B cell (primary cell): ENCODE results near the gene FBLN2. TPM values are rescaled to one million over a fixed set of nuclear protein-coding genes. Genes with fewer than 3 reads are reported as not detected.

ENCODE experiments used
- ATAC-seq: fragments of 200-7000 bp; cut with Tn5 transposase; one replicate; pipeline ENCODE4 v1.10.0; 2021; ENCODE audit warnings: low read depth, mild to moderate bottlenecking, moderate number of reproducible peaks, moderate library complexity
- CTCF ChIA-PET: fragments of 350-600 bp; sonication (Branson Sonifier 250); formaldehyde crosslinking; loops from one replicate; lab custom pipeline; 2021; ENCODE audit warnings: antibody characterized with exemption, inconsistent platforms; lab: Charles Lee
- POLR2A ChIA-PET: fragments of 350-600 bp; sonication (Branson Sonifier 250); formaldehyde crosslinking; loops from one replicate; lab custom pipeline; 2021; ENCODE audit warnings: antibody characterized with exemption; lab: Charles Lee
- DNase-seq: peaks from one replicate; pipeline ENCODE4 v3.0.0; 2013
- H2AFZ ChIP-seq: 2 replicates; pipeline ENCODE4 v1.6.1; 2012; ENCODE audit warnings: mild to moderate bottlenecking, low read depth, low read length; ENCODE audit not compliant: insufficient read depth, poor library complexity, severe bottlenecking
- H3K27ac ChIP-seq, 2 donors: 1 replicate in 1 of 2; 2 replicates in 1 of 2; pipeline ENCODE4 v1.5.1; 2012 to 2013; ENCODE audit warnings: low read length in 2 of 2, mild to moderate bottlenecking in 2 of 2, moderate library complexity in 1 of 2
- H3K27me3 ChIP-seq, 4 experiments: fragments of 200-600 bp in 1 of 4; sonication (generic) in 1 of 4; replicated peaks in 1 of 4; 1 replicate in 2 of 4; 2 replicates in 2 of 4; pipeline versions ENCODE4 v1.6.1 to v1.7.0; 2013 to 2016; ENCODE audit warnings: low read length in 3 of 4, mild to moderate bottlenecking in 2 of 4, mixed read lengths in 1 of 4, moderate library complexity in 1 of 4; ENCODE audit not compliant: insufficient read depth in 4 of 4, control insufficient read depth in 3 of 4; ENCODE audit errors: control extremely low read depth in 1 of 4
- H3K36me3 ChIP-seq, 2 experiments: replicated peaks in 1 of 2; 1 replicate in 1 of 2; 2 replicates in 1 of 2; pipeline versions ENCODE4 v1.6.1 to v1.7.1; 2013; ENCODE audit warnings: low read length in 1 of 2; ENCODE audit not compliant: insufficient read depth in 2 of 2, control insufficient read depth in 1 of 2; ENCODE audit errors: control extremely low read depth in 1 of 2, extremely low read depth in 1 of 2
- H3K4me1 ChIP-seq, 2 donors: fragments of 200-600 bp in 1 of 2; sonication (generic) in 1 of 2; 1 replicate in 1 of 2; 2 replicates in 1 of 2; pipeline versions ENCODE4 v1.5.1 to v1.6.1; 2013 to 2017; ENCODE audit warnings: low read length in 2 of 2; ENCODE audit not compliant: control insufficient read depth in 2 of 2, insufficient read depth in 2 of 2
- H3K4me2 ChIP-seq: replicated peaks from 2 replicates; pipeline ENCODE3; 2012; ENCODE audit warnings: mild to moderate bottlenecking, low read depth, low read length; ENCODE audit not compliant: poor library complexity, severe bottlenecking
- H3K4me3 ChIP-seq, 5 experiments: fragments of 200-600 bp in 1 of 5; sonication (generic) in 1 of 5; 1 replicate in 3 of 5; 2 replicates in 2 of 5; pipeline versions ENCODE4 v1.5.1 to v1.7.0; 2011 to 2016; ENCODE audit warnings: low read length in 4 of 5, mild to moderate bottlenecking in 4 of 5, low read depth in 2 of 5, control low read depth in 1 of 5, moderate library complexity in 1 of 5; ENCODE audit not compliant: insufficient read depth in 1 of 5; ENCODE audit errors: control extremely low read depth in 1 of 5, extremely low read depth in 1 of 5
- H3K79me2 ChIP-seq: fragments of 200-600 bp; sonication (generic); one replicate; pipeline ENCODE4 v1.6.0; 2016; ENCODE audit warnings: low read length; ENCODE audit not compliant: control insufficient read depth, insufficient read depth
- H3K9ac ChIP-seq: fragments of 200-600 bp; sonication (generic); 2 replicates; pipeline ENCODE4 v1.6.1; 2017; ENCODE audit warnings: mild to moderate bottlenecking, low read length, moderate library complexity
- H3K9me3 ChIP-seq, 3 donors: one replicate each; pipeline versions ENCODE4 v1.6.1 to v1.7.1; 2013; ENCODE audit warnings: low read length in 2 of 3; ENCODE audit not compliant: control insufficient read depth in 2 of 3, insufficient read depth in 1 of 3; ENCODE audit errors: control extremely low read depth in 1 of 3
- H4K20me1 ChIP-seq: 2 replicates; pipeline ENCODE4 v1.6.0; 2012; ENCODE audit warnings: mild to moderate bottlenecking, low read length; ENCODE audit not compliant: insufficient read depth, control insufficient read depth, poor library complexity, severe bottlenecking
- H3K27ac Mint-ChIP-seq: one replicate; pipeline ENCODE4 v1.8.0; 2021; ENCODE audit warnings: mixed read lengths
- H3K27me3 Mint-ChIP-seq: one replicate; pipeline ENCODE4 v1.8.0; 2021; ENCODE audit warnings: mixed read lengths
- H3K4me1 Mint-ChIP-seq: one replicate; pipeline ENCODE4 v1.8.0; 2021; ENCODE audit warnings: mixed read lengths
- H3K4me3 Mint-ChIP-seq: one replicate; pipeline ENCODE4 v1.8.0; 2021; ENCODE audit warnings: mixed read lengths
- H3K9me3 Mint-ChIP-seq: one replicate; pipeline ENCODE4 v1.8.0; 2022; ENCODE audit warnings: mixed read lengths; ENCODE audit not compliant: insufficient read depth
- EZH2 ChIP-seq: IDR thresholded peaks from 2 replicates; pipeline ENCODE4 v1.6.1; 2012; ENCODE audit warnings: borderline replicate concordance, low read depth, mild to moderate bottlenecking, moderate library complexity, low read length; ENCODE audit not compliant: insufficient read depth, poor library complexity, severe bottlenecking
- WGBS: methylation state at CpG from one replicate; pipeline ENCODE4 v1.1.5; 2013; ENCODE audit warnings: missing lambda C conversion rate; ENCODE audit not compliant: insufficient coverage; 5-methylcytosine and 5-hydroxymethylcytosine counted together
- intact Hi-C: fragments of 100-400 bp; cut with micrococcal nuclease; formaldehyde crosslinking; loops from one replicate; pipeline ENCODE4 v1.10.0; 2022
- polyA plus RNA-seq: library from polyadenylated mRNA; depleted of rRNA; stranded (reverse); fragments of >200 nt; gene quantifications from 2 replicates; pipeline ENCODE4 v1.2.3, GENCODE V29; 2012
- total RNA-seq, 2 donors: library from RNA; stranded (reverse); fragments of 120-200 nt in 1 of 2; gene quantifications; 1 replicate in 1 of 2; 2 replicates in 1 of 2; pipeline versions ENCODE4 v1.2.3 to v1.2.4, GENCODE V29; 2013 to 2022
- TF ChIP-seq, protein P1 (sequence below): fragments of 200-600 bp; IDR thresholded peaks from one replicate; pipeline ENCODE4 v1.8.0; 2022; ENCODE audit warnings: antibody characterized with exemption, mild to moderate bottlenecking

FBLN2 gene
- total and polyA plus RNA-seq, 2 donors (not counting 1 experiment from before 2014, with no cell fraction given) = 3.6 to 8.2 TPM

DNA sequence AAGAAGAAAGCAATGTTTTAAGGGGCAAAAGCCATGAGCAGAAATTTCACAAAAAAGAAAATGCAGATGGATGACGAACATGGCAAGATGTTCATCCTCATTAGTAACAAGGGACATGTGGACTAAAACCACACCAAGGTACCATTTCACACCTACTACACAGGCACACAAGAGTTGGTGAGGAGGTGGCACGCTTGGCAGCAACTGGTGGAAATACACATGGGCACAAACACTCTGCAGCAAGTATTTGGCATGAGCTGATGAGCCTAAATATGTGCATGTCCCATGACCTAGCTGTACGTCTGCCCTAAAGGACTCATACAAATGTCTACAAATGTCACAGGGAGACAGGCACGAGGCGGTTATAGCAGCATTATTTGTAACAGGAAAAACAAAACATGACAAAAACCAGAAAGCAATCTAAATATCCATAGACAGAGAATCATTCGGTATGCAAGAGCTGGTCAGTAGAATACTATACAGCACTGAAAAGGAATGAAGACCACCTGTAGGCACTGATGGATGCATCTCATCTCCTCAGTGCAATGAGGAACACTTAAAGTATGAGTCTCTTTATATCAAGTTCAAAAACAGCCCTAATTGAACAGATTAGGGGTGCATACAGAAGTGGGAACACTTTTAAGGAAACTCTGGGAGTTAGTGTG is 11.5 kb upstream of the FBLN2 start:
- peaks cover 0 to 3% of the 10 kb centered on the region in 2 donors for H3K4me1 ChIP-seq
- intact Hi-C loops = no loop called here
- H3K9me3 Mint-ChIP-seq = peaks cover 2% of the 10 kb centered on the region
- POLR2A ChIA-PET = no interaction called here
- H3K4me3 Mint-ChIP-seq = no peak overlapping the region
- H3K27ac ChIP-seq = no peak overlapping the region
- H3K4me1 Mint-ChIP-seq = no peaks in the 10 kb centered on the region
- no peak for ATAC-seq
- no peaks in the 10 kb centered on the region for H3K36me3 ChIP-seq
- no peak for DNase-seq
- WGBS = 96% methylated on average over 5 of the region's 6 CpGs
- no peak overlapping the region for H3K4me2 ChIP-seq
- H3K27me3 ChIP-seq = peaks cover 0 to 22% (median 0%) of the 10 kb centered on the region in 4 experiments
- H3K27ac Mint-ChIP-seq = no peak overlapping the region
- no peaks in the 10 kb centered on the region for H4K20me1 ChIP-seq
- H3K4me3 ChIP-seq = no peak overlapping the region
- no peak overlapping the region for H3K9ac ChIP-seq
- no peak overlapping the region for H2AFZ ChIP-seq
- H3K27me3 Mint-ChIP-seq = peaks cover 30% of the 10 kb centered on the region
- peaks cover 0 to 30% (median 3%) of the 10 kb centered on the region in 3 donors for H3K9me3 ChIP-seq
- CTCF ChIA-PET = no interaction called here
- no peaks in the 10 kb centered on the region for H3K79me2 ChIP-seq
- TF ChIP-seq EZH2 = no peak

DNA sequence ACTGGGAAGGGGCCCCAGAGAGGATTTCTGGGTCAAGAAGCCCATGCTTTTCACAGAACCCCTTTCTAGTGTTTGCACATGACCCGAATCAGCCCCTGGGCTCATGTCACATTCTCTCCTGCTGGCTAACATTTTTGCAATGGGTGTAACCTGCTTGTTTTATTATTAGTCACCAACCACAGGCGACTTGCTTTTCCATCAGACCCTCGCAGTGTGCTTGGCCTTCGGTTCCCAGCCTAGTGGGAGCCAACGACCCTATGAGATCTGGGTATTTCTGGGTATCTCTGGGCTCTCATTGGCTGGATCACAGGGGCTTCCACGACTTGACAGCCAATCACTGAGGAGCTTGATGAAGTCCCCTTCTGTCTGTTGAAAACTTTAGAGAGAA is 11.0 kb upstream of the FBLN2 start:
- H3K27ac Mint-ChIP-seq = no peak overlapping the region
- H3K36me3 ChIP-seq = no peaks in the 10 kb centered on the region
- intact Hi-C loops = no loop called here
- H3K9me3 ChIP-seq = peaks cover 0 to 30% (median 3%) of the 10 kb centered on the region in 3 donors
- no peaks in the 10 kb centered on the region for H3K4me1 Mint-ChIP-seq
- H3K27me3 ChIP-seq = peaks cover 0 to 22% (median 0%) of the 10 kb centered on the region in 4 experiments
- no peaks in the 10 kb centered on the region for H3K79me2 ChIP-seq
- CTCF ChIA-PET = no interaction called here
- no peak overlapping the region for H3K4me2 ChIP-seq
- TF ChIP-seq, protein P1, sequence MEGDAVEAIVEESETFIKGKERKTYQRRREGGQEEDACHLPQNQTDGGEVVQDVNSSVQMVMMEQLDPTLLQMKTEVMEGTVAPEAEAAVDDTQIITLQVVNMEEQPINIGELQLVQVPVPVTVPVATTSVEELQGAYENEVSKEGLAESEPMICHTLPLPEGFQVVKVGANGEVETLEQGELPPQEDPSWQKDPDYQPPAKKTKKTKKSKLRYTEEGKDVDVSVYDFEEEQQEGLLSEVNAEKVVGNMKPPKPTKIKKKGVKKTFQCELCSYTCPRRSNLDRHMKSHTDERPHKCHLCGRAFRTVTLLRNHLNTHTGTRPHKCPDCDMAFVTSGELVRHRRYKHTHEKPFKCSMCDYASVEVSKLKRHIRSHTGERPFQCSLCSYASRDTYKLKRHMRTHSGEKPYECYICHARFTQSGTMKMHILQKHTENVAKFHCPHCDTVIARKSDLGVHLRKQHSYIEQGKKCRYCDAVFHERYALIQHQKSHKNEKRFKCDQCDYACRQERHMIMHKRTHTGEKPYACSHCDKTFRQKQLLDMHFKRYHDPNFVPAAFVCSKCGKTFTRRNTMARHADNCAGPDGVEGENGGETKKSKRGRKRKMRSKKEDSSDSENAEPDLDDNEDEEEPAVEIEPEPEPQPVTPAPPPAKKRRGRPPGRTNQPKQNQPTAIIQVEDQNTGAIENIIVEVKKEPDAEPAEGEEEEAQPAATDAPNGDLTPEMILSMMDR = no peak
- no peak for TF ChIP-seq EZH2
- no peak overlapping the region for H3K27ac ChIP-seq
- ATAC-seq (no peak), DNase-seq (no peak)
- no peak overlapping the region for H2AFZ ChIP-seq
- H3K27me3 Mint-ChIP-seq = peaks cover 30% of the 10 kb centered on the region
- POLR2A ChIA-PET = no interaction called here
- H3K4me3 Mint-ChIP-seq = no peak overlapping the region
- H3K4me3 ChIP-seq = no peak overlapping the region
- peaks cover 0 to 3% of the 10 kb centered on the region in 2 donors for H3K4me1 ChIP-seq
- peaks cover 2% of the 10 kb centered on the region for H3K9me3 Mint-ChIP-seq
- 83% methylated on average over 6 of the region's 6 CpGs for WGBS
- no peaks in the 10 kb centered on the region for H4K20me1 ChIP-seq
- no peak overlapping the region for H3K9ac ChIP-seq
